HEK293 (cell line): Measurements from ENCODE around the gene MAPK11.

Experiments
- CTCF ChIA-PET: fragments of 350-600 bp; formaldehyde crosslinking; extraction: SDS; loops from one replicate; lab custom pipeline; 2021; ENCODE audit warnings: antibody characterized with exemption; lab: Yijun Ruan, JAX
- POLR2A ChIA-PET: fragments of 300-600 bp; formaldehyde crosslinking; extraction: SDS; loops from one replicate; lab custom pipeline; 2020; ENCODE audit warnings: antibody characterized with exemption, inconsistent platforms; lab: Yijun Ruan, JAX
- H3K27ac ChIP-seq: fragments of 200-500 bp; sonication (Bioruptor generic); 2 replicates; pipeline ENCODE4 v1.5.1; 2014; ENCODE audit warnings: low read depth, low read length, control low read depth, inconsistent platforms; ENCODE audit errors: extremely low read depth
- H3K36me3 ChIP-seq, 2 experiments: fragments of 200-500 bp in 1 of 2; sonication (Bioruptor generic) in 1 of 2; 1 replicate in 1 of 2; 2 replicates in 1 of 2; pipeline ENCODE4 v1.5.1; 2014 to 2017; ENCODE audit warnings: inconsistent platforms in 2 of 2, low read length in 2 of 2; ENCODE audit not compliant: control insufficient read depth in 2 of 2, insufficient read depth in 1 of 2
- H3K4me1 ChIP-seq: fragments of 200-500 bp; sonication (Bioruptor generic); 2 replicates; pipeline ENCODE4 v1.5.1; 2014; ENCODE audit warnings: mild to moderate bottlenecking, low read length, inconsistent platforms; ENCODE audit not compliant: control insufficient read depth, insufficient read depth
- H3K4me3 ChIP-seq: 2 replicates; pipeline ENCODE4 v1.5.1; 2011; ENCODE audit warnings: low read depth, mild to moderate bottlenecking, control low read depth, low read length, moderate library complexity
- H3K9me3 ChIP-seq: fragments of 200-500 bp; sonication (Bioruptor generic); 2 replicates; pipeline ENCODE4 v1.5.1; 2014; ENCODE audit warnings: low read depth, low read length, inconsistent platforms; ENCODE audit not compliant: control insufficient read depth, insufficient read depth
- BCL11A ChIP-seq: fragments of 450-650 bp; formaldehyde crosslinking; IDR thresholded peaks from 2 replicates; pipeline ENCODE4 v1.5.1; 2016; ENCODE audit warnings: low read depth, missing biosample characterization, missing genetic modification characterization
- GLI2 ChIP-seq: fragments of 450-650 bp; formaldehyde crosslinking; IDR thresholded peaks from 2 replicates; pipeline ENCODE4; 2017; ENCODE audit warnings: missing biosample characterization, missing genetic modification characterization, low read depth, borderline replicate concordance
- KLF1 ChIP-seq: fragments of 450-650 bp; formaldehyde crosslinking; IDR thresholded peaks from 2 replicates; pipeline ENCODE4 v1.5.1; 2016; ENCODE audit warnings: missing biosample characterization, missing genetic modification characterization
- KLF9 ChIP-seq: fragments of 450-650 bp; formaldehyde crosslinking; IDR thresholded peaks from 2 replicates; pipeline ENCODE4 v1.5.1; 2016; ENCODE audit warnings: missing biosample characterization, missing genetic modification characterization, low read depth
- MEIS1 ChIP-seq: sonication (generic); formaldehyde crosslinking; IDR thresholded peaks from 2 replicates; pipeline ENCODE4 v1.8.1; 2022; ENCODE audit warnings: missing genetic modification reagents, mild to moderate bottlenecking, borderline replicate concordance
- MYNN ChIP-seq: fragments of 450-650 bp; formaldehyde crosslinking; IDR thresholded peaks from 2 replicates; pipeline ENCODE4 v1.5.1; 2016; ENCODE audit warnings: missing biosample characterization, missing genetic modification characterization, borderline replicate concordance
- MZF1 ChIP-seq: fragments of 450-650 bp; formaldehyde crosslinking; IDR thresholded peaks from 2 replicates; pipeline ENCODE4 v1.5.1; 2017; ENCODE audit warnings: missing biosample characterization, missing genetic modification characterization, borderline replicate concordance
- ZNF114 ChIP-seq: fragments of 450-650 bp; formaldehyde crosslinking; IDR thresholded peaks from 2 replicates; pipeline ENCODE4 v1.5.0; 2017; ENCODE audit warnings: missing biosample characterization, missing genetic modification characterization
- ZNF23 ChIP-seq: fragments of 450-650 bp; formaldehyde crosslinking; IDR thresholded peaks from 2 replicates; pipeline ENCODE4 v1.5.1; 2016; ENCODE audit warnings: missing biosample characterization, missing genetic modification characterization, borderline replicate concordance
- ZNF274 ChIP-seq, 2 experiments: fragments of 200-500 bp in 1 of 2; fragments of 450-650 bp in 1 of 2; sonication (Bioruptor generic) in 1 of 2; formaldehyde crosslinking in 1 of 2; IDR thresholded peaks; 2 replicates each; pipeline versions ENCODE4 v1.5.1 to v1.6.1; 2014 to 2016; ENCODE audit warnings: borderline replicate concordance in 1 of 2, inconsistent platforms in 1 of 2, low read length in 1 of 2, missing biosample characterization in 1 of 2, missing genetic modification characterization in 1 of 2
- ZNF558 ChIP-seq: fragments of 450-650 bp; formaldehyde crosslinking; IDR thresholded peaks from 2 replicates; pipeline ENCODE4 v1.5.1; 2016; ENCODE audit warnings: missing biosample characterization, missing genetic modification characterization
- ZNF585B ChIP-seq: fragments of 450-650 bp; formaldehyde crosslinking; IDR thresholded peaks from 2 replicates; pipeline ENCODE4 v1.5.1; 2016; ENCODE audit warnings: missing biosample characterization, missing genetic modification characterization
- ZNF621 ChIP-seq: fragments of 450-650 bp; formaldehyde crosslinking; IDR thresholded peaks from 2 replicates; pipeline ENCODE4 v1.5.1; 2017; ENCODE audit warnings: missing biosample characterization, missing genetic modification characterization
- TF ChIP-seq, protein P1 (sequence below): fragments of 450-650 bp; formaldehyde crosslinking; IDR thresholded peaks from 2 replicates; pipeline ENCODE4 v1.5.1; 2016; ENCODE audit warnings: missing biosample characterization, missing genetic modification characterization, borderline replicate concordance
- TF ChIP-seq, protein P2 (sequence below): fragments of 450-650 bp; formaldehyde crosslinking; IDR thresholded peaks from 2 replicates; pipeline ENCODE4 v1.5.1; 2016; ENCODE audit warnings: missing biosample characterization, missing genetic modification characterization
- TF ChIP-seq, protein P3 (sequence below): fragments of 450-650 bp; formaldehyde crosslinking; IDR thresholded peaks from 2 replicates; pipeline ENCODE4 v1.5.1; 2017; ENCODE audit warnings: missing biosample characterization, missing genetic modification characterization

MAPK11 gene

DNA sequence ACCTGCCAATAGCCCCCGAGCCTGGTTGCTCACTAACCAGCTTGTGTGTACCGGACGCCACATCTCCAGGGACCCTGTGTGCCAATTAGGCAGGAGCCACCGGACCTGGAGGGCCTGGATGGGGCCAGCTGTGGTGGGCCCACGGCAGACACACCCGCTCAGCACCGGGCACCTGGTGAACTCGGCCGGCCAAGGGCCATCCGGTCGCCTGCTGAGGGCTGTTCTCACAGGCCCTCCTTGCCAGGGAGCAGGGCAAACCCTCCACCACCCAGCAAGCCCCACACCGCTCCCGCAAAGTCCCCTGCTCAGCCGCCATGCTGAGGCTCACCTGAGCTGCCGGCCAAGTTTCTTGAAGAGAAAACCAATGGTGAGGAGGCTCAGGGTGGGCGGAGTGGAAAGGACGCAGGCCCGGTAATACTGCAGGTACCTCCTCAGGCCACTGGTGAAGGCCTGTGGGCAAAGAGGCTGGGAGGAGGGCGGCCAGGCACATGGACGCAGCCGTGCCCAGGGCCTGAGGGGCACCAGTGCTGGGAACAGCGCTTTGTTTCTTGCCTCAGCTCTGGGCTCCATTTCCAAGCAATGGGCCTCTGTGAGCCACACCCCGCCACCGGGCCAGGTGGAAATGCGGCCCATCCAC, 42.5 kb downstream of the MAPK11 start:
- Histone ChIP-seq H3K4me1 (no peaks in the 10 kb centered on the region), H3K36me3 (peaks cover 37 to 74% of the 10 kb centered on the region in 2 experiments), H3K27ac (no peak overlapping the region), H3K4me3 (no peak overlapping the region), H3K9me3 (no peaks in the 10 kb centered on the region)
- CTCF ChIA-PET, result interaction anchor here (0.6 to 0.7 kb wide), 3 partner anchors 9 to 440 kb away, joined by 4 read pairs; no protein-coding TSS in a partner anchor
- POLR2A ChIA-PET, result no interaction called here
- TF ChIP-seq ZNF585B (tag by site-specific recombination) (no peak), ZNF558 (tag by site-specific recombination) (no peak), ZNF23 (no peak), MYNN (tag by site-specific recombination) (no peak), ZNF114 (no peak), ZNF274 (IDR thresholded peaks at IDR 0.05; ENCODE audit: low read length) (no peak), ZNF274 (tag by site-specific recombination; IDR thresholded peaks at IDR 0.05; ENCODE audit: borderline replicate concordance) (no peak), MZF1 (tag by site-specific recombination) (no peak), BCL11A (tag by site-specific recombination) (no peak), GLI2 (tag by site-specific recombination) (no peak), ZNF621 (tag by site-specific recombination) (no peak), MEIS1 (CRISPR knock-in tag) (no peak), KLF9 (tag by site-specific recombination) (no peak)
- TF ChIP-seq, protein P1, sequence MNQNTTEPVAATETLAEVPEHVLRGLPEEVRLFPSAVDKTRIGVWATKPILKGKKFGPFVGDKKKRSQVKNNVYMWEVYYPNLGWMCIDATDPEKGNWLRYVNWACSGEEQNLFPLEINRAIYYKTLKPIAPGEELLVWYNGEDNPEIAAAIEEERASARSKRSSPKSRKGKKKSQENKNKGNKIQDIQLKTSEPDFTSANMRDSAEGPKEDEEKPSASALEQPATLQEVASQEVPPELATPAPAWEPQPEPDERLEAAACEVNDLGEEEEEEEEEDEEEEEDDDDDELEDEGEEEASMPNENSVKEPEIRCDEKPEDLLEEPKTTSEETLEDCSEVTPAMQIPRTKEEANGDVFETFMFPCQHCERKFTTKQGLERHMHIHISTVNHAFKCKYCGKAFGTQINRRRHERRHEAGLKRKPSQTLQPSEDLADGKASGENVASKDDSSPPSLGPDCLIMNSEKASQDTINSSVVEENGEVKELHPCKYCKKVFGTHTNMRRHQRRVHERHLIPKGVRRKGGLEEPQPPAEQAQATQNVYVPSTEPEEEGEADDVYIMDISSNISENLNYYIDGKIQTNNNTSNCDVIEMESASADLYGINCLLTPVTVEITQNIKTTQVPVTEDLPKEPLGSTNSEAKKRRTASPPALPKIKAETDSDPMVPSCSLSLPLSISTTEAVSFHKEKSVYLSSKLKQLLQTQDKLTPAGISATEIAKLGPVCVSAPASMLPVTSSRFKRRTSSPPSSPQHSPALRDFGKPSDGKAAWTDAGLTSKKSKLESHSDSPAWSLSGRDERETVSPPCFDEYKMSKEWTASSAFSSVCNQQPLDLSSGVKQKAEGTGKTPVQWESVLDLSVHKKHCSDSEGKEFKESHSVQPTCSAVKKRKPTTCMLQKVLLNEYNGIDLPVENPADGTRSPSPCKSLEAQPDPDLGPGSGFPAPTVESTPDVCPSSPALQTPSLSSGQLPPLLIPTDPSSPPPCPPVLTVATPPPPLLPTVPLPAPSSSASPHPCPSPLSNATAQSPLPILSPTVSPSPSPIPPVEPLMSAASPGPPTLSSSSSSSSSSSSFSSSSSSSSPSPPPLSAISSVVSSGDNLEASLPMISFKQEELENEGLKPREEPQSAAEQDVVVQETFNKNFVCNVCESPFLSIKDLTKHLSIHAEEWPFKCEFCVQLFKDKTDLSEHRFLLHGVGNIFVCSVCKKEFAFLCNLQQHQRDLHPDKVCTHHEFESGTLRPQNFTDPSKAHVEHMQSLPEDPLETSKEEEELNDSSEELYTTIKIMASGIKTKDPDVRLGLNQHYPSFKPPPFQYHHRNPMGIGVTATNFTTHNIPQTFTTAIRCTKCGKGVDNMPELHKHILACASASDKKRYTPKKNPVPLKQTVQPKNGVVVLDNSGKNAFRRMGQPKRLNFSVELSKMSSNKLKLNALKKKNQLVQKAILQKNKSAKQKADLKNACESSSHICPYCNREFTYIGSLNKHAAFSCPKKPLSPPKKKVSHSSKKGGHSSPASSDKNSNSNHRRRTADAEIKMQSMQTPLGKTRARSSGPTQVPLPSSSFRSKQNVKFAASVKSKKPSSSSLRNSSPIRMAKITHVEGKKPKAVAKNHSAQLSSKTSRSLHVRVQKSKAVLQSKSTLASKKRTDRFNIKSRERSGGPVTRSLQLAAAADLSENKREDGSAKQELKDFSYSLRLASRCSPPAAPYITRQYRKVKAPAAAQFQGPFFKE (tag by site-specific recombination), result no peak
- TF ChIP-seq, protein P2, sequence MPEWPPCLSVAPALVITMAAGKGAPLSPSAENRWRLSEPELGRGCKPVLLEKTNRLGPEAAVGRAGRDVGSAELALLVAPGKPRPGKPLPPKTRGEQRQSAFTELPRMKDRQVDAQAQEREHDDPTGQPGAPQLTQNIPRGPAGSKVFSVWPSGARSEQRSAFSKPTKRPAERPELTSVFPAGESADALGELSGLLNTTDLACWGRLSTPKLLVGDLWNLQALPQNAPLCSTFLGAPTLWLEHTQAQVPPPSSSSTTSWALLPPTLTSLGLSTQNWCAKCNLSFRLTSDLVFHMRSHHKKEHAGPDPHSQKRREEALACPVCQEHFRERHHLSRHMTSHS (tag by site-specific recombination), result no peak

DNA sequence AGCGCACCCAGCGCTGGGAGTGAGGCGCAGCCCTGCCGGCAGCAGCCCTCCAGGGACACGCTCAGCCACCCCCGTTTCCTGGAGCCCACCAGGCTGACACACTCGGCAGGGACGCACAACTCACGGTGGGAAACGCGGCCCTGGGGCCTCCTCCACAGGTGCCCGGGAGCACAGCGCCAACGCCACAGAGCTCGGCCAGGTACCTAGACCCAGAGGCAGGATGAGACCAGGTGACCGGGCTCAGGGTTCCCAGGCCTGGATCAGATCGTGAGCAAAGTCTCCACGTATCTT, 43.4 kb downstream of the MAPK11 start:
- CTCF ChIA-PET, result interaction anchor here (0.6 to 1.4 kb wide), 5 partner anchors 11 to 394 kb away, joined by 3 to 5 read pairs (median 3); no protein-coding TSS in a partner anchor
- Histone ChIP-seq H3K4me1 (no peaks in the 10 kb centered on the region), H3K9me3 (no peaks in the 10 kb centered on the region), H3K4me3 (no peak overlapping the region), H3K27ac (no peak overlapping the region), H3K36me3 (peaks cover 37 to 78% of the 10 kb centered on the region in 2 experiments)
- POLR2A ChIA-PET, result no interaction called here
- 0 out of 2 replicates have a peak, but pooled peaks have one; percentile 1 for TF ChIP-seq KLF1
- TF ChIP-seq, protein P3, sequence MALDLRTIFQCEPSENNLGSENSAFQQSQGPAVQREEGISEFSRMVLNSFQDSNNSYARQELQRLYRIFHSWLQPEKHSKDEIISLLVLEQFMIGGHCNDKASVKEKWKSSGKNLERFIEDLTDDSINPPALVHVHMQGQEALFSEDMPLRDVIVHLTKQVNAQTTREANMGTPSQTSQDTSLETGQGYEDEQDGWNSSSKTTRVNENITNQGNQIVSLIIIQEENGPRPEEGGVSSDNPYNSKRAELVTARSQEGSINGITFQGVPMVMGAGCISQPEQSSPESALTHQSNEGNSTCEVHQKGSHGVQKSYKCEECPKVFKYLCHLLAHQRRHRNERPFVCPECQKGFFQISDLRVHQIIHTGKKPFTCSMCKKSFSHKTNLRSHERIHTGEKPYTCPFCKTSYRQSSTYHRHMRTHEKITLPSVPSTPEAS (tag by site-specific recombination), result no peak
